Activated CD8-positive, alpha-beta T cell treated with anti-CD3 and anti-CD28 coated beads for 36 hours (primary cell): ENCODE results near the gene RSPO4. TPM values are rescaled to one million over a fixed set of nuclear protein-coding genes. Genes with fewer than 3 reads are reported as not detected.

ENCODE experiments used
- ATAC-seq: fragments of 200-7000 bp; cut with Tn5 transposase; one replicate; pipeline ENCODE4 v1.10.0; 2021; ENCODE audit warnings: mild to moderate bottlenecking, moderate library complexity
- CTCF ChIA-PET: fragments of 350-600 bp; sonication (Branson Sonifier 250); formaldehyde crosslinking; loops from one replicate; lab custom pipeline; 2021; ENCODE audit warnings: antibody characterized with exemption; lab: Charles Lee
- POLR2A ChIA-PET: fragments of 350-600 bp; sonication (Branson Sonifier 250); formaldehyde crosslinking; loops from one replicate; lab custom pipeline; 2021; ENCODE audit warnings: antibody characterized with exemption; lab: Charles Lee
- DNase-seq: peaks from one replicate; pipeline ENCODE4 v3.0.0-alpha.2; 2020
- H3K27ac Mint-ChIP-seq: one replicate; pipeline ENCODE4 v1.8.0; 2021; ENCODE audit warnings: mild to moderate bottlenecking, mixed read lengths
- H3K27me3 Mint-ChIP-seq: one replicate; pipeline ENCODE4 v1.8.0; 2021; ENCODE audit warnings: mixed read lengths
- H3K36me3 Mint-ChIP-seq: one replicate; pipeline ENCODE4 v1.8.0; 2021; ENCODE audit warnings: low read depth, mixed read lengths
- H3K4me1 Mint-ChIP-seq: one replicate; pipeline ENCODE4 v1.8.0; 2021; ENCODE audit warnings: low read depth, mixed read lengths
- H3K4me3 Mint-ChIP-seq: one replicate; pipeline ENCODE4 v1.8.0; 2021; ENCODE audit warnings: mild to moderate bottlenecking, moderate library complexity, mixed read lengths
- H3K9me3 Mint-ChIP-seq: one replicate; pipeline ENCODE4 v1.8.0; 2021; ENCODE audit warnings: mixed read lengths
- CTCF ChIP-seq: fragments of 200-600 bp; IDR thresholded peaks from one replicate; pipeline ENCODE4 v1.8.0; 2022; ENCODE audit warnings: antibody characterized with exemption, mild to moderate bottlenecking
- intact Hi-C: fragments of 100-400 bp; cut with micrococcal nuclease; formaldehyde crosslinking; loops from one replicate; pipeline ENCODE4 v1.10.0; 2022
- total RNA-seq, 2 experiments: library from RNA; stranded (reverse); gene quantifications; one replicate each; pipeline ENCODE4 v1.2.3, GENCODE V29; 2021

Gene RSPO4
- total RNA-seq, 2 experiments from 2014 or later, result not detected

- ChIA-PET POLR2A (no interaction called here), CTCF (interaction anchor here (1.5 kb wide), 1 partner anchor 99 kb away, joined by 4 read pairs; no protein-coding TSS in a partner anchor)
- Mint-ChIP-seq H3K4me1 (no peaks in the 10 kb centered on the region), H3K4me3 (no peak overlapping the region), H3K9me3 (no peaks in the 10 kb centered on the region), H3K27me3 (peaks cover 2% of the 10 kb centered on the region), H3K27ac (no peak overlapping the region), H3K36me3 (no peaks in the 10 kb centered on the region)
- DNase-seq, result no peak
- TF ChIP-seq CTCF, result no peak
- intact Hi-C loops, result no loop called here
- no peak for ATAC-seq
These were observed 87.2 kb downstream of the RSPO4 start for GRCh38 chr20:914727-915498.

- intact Hi-C loops, result no loop called here
- H3K36me3 Mint-ChIP-seq, result no peaks in the 10 kb centered on the region
- TF ChIP-seq CTCF, result no peak
- H3K27me3 Mint-ChIP-seq, result peaks cover 2% of the 10 kb centered on the region
- ATAC-seq (no peak), DNase-seq (no peak)
- no peaks in the 10 kb centered on the region for H3K4me1 Mint-ChIP-seq
- H3K27ac Mint-ChIP-seq, result no peak overlapping the region
- no peak overlapping the region for H3K4me3 Mint-ChIP-seq
- POLR2A ChIA-PET, result no interaction called here
- H3K9me3 Mint-ChIP-seq, result no peaks in the 10 kb centered on the region
- CTCF ChIA-PET, result interaction anchor here (2.7 kb wide), 1 partner anchor 42 kb away, joined by 15 read pairs; no protein-coding TSS in a partner anchor
These were observed 88.7 kb downstream of the RSPO4 start for GRCh38 chr20:913306-913849.

- ATAC-seq (peak; percentile 39), DNase-seq (peak; percentile 31)
- H3K4me1 Mint-ChIP-seq, result no peaks in the 10 kb centered on the region
- peaks cover 2% of the 10 kb centered on the region for H3K27me3 Mint-ChIP-seq
- no peak for TF ChIP-seq CTCF
- no peak overlapping the region for H3K4me3 Mint-ChIP-seq
- no peak overlapping the region for H3K27ac Mint-ChIP-seq
- intact Hi-C loops, result no loop called here
- CTCF ChIA-PET, result interaction anchor here (1.2 to 2.7 kb wide), 2 partner anchors 44 to 50 kb away, joined by 3 to 15 read pairs; no protein-coding TSS in a partner anchor
- H3K36me3 Mint-ChIP-seq, result no peaks in the 10 kb centered on the region
- no peaks in the 10 kb centered on the region for H3K9me3 Mint-ChIP-seq
- POLR2A ChIA-PET, result no interaction called here
These were observed 90.1 kb downstream of the RSPO4 start for GRCh38 chr20:911882-912600.

- H3K9me3 Mint-ChIP-seq, result no peaks in the 10 kb centered on the region
- H3K27ac Mint-ChIP-seq, result no peak overlapping the region
- no peak for TF ChIP-seq CTCF
- intact Hi-C loops, result no loop called here
- H3K4me1 Mint-ChIP-seq, result no peaks in the 10 kb centered on the region
- ChIA-PET CTCF (interaction anchor here (1.2 to 2.7 kb wide), 2 partner anchors 45 to 51 kb away, joined by 3 to 15 read pairs; no protein-coding TSS in a partner anchor), POLR2A (no interaction called here)
- ATAC-seq (peak; percentile 56), DNase-seq (peak; percentile 12)
- H3K27me3 Mint-ChIP-seq, result no peaks in the 10 kb centered on the region
- H3K4me3 Mint-ChIP-seq, result no peak overlapping the region
- no peaks in the 10 kb centered on the region for H3K36me3 Mint-ChIP-seq
These were observed 91.0 kb downstream of the RSPO4 start for GRCh38 chr20:910870-911770.
